Measurements from ENCODE around the gene CENPX.

- TF ChIP-seq CTCF (IDR thresholded peaks at IDR 0.05; ENCODE audit: low read depth, low read length, poor library complexity, severe bottlenecking): no peak
- TF ChIP-seq EZH2phosphoT487 (IDR thresholded peaks at IDR 0.05; ENCODE audit: borderline replicate concordance, low read length): no peak
Measured at GRCh38 chr17:82004517-82005455, 17.9 kb downstream of the CENPX start.

Data from DOHH2 (cell line).